Raji (cell line): ENCODE measurements around the gene HS6ST1.

ENCODE experiments used
- POLR2A ChIP-seq: IDR thresholded peaks from 2 replicates; pipeline ENCODE4 v1.6.1; 2011; ENCODE audit warnings: low read depth, low read length, control low read depth; ENCODE audit not compliant: insufficient read depth

The HS6ST1 gene

DNA sequence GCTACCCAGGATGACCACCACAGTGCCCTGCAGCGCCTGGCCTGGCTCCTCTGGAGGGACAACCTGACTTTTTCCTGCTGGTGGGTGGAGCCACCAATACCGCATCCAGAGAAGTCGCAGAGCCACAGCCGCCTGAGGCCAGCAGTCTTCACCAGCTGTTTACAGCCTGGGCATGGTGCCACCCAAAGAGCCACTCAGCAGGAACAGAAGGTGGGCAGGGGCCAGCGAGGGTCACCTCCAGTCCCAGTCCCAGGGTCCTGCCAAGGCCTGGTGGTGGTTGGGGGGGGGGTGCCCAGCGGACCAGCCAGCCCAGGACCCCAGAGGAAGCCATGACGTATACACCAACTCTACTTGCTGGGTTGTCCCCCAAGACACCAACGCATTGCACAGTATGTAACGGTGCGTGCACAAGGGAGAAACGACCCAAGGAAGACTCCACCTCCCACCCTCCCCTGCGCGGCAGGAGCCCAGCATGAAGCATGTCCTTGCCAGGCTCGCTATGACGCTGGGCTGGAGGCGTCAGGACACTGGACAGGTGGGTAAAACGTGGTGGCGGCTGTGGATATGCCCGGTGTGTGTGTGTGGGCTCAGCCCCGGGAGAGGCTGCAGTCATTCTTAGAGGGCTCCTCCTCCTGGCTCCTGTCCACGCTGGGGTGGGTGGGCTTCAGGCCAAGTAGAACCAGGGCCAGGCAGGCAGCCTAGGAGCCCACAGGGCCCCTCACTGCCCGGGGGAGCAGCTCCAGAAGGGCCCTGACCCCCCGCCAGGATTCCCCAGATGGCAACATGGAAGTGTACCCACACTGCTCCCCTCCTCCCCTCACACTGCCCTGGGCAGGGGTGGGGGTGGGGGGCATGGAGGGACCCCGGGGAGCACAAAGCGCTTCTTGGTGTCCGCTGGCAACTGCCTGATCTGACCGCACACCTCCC is 49.3 kb downstream of the HS6ST1 start:
- TF ChIP-seq POLR2A = no peak

DNA sequence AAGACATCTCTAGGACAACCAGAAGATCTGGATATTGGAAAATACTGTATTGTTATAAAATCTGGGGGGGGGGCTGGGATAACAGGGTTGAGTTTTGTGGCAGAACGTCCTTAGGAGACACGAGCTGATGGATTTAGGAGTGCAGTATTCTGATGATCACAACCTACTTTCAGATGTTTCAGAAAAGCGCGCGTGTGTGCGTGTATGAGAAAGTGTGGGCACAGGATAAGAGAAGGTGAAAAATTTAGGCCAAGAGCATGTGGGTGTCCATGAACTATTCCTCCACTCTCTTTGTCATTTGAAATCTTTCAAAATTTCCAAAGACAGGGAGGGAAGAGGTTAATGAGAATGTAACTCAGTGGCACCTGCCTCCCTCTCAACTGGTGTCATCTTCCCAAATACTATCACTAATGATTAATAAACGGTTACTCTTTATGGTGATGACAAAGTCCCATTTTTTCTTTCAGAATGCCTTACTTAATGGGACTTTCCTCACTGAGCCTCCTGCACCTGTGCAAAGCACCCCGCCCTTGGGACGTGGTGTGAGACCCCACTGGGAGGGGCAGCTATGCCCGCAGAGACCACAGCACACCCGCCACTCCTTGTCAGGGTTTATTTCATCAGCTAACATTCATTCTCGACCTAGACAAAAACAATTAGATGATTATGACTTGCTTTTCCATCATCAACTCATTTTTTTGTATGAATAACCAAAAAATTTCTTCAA is 53.6 kb downstream of the HS6ST1 start:
- no peak for TF ChIP-seq POLR2A

DNA sequence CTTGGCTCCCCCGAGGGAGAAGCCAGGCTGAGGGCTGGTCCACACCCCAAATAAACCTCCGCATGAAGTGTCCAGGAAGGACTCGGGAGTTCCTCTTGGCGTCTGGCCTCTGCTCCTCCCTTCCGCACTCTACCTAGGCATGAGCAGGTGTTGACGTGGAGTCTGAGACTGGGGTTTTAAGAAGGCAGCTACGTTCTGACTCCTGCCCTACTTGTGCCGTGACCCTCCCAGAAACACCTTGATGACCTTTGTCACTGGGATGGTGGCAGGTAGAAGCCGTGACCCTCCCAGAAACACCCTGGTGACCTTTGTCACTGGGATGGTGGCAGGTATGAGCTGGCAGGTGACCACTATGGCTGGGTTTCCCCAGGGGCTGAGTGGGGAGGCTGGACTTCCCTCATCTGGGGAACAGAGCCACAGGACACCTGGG is 54.8 kb downstream of the HS6ST1 start:
- no peak for TF ChIP-seq POLR2A

DNA sequence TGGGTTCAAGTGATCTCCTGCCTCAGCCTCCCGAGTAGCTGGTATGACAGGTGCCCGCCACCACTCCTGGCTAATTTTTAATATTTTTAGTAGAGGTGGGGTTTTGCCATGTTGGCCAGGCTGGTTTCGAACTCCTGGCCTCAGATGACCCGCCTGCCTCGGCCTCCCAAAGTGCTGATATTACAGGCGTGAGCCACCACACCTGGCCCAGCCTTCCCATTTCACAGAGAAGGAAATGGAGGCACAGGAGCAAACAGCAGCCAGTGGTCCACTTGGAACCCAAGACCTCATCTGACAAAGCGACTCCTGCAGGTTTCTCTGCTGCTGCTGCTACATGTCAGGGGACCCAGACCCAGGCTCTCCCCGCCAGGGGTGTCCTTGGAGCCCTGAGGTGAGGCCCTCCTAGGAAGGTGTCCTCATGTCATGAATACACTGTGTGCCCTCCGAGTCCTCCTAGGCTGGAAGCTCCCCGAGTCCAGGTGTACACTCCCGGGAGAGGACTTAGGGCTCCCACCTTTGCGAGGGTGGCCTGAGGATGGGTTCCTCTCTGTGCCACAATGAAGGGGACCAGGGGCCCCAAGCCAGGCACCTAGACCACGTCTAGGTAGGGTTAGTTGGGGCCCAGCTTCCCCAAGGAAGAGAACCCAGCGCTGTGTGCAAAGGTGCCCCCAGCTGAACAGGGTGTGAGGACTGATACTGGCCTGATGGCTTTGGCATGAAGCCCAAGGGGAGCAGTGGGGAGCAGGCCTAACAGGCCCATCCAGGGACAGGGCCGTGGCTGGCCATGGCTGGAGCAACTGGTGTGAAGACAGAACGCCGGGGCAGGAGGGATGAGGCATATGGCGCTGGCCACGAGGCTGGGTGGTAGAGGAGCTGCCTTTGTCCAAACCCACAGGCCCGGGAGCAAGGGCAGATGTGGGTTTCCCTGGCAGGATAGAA is 56.1 kb downstream of the HS6ST1 start:
- no peak for TF ChIP-seq POLR2A

DNA sequence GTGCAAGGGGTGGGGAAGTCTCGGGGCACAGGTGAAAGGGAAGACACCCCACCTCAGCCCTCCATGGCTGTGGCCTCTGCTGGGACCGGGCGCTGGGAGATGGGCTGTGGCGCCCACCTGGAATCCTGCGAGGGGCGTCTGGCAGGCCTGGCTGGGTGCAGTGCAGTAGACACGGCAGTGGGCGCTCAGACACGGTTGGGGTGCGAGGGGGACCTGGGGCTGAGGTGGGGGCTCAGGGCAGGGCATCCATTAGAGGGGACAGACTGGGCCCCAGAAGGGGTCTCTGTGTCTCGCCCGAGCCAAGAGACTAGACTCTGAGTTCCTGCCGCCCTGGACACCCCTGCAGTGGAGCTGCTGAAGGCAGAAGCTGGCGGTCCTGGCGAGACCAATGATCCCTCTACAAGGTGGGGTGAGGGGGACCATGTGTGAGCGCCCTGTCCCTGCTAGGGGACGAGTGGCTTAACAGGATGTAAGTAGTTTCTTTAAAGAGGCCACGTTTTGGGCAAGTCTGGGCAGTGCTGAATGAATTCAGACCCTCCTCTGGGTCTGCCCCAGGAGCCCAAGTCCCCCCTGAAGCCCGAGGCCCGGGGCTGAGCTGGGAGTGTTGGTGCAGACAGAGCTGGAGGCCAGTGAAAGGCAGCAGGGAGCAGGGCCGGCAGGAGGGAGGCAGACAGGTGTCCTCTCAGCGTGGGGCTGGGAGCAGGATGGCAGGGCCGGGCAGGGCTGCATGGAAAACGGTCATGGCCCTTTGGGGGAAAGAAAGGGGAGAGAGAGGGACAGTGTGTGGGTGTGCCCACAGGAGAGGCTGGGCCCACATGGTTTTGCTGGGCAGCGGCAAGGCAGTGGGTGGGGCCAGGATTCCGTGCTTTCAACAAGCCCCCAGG is 57.2 kb downstream of the HS6ST1 start:
- no peak for TF ChIP-seq POLR2A

DNA sequence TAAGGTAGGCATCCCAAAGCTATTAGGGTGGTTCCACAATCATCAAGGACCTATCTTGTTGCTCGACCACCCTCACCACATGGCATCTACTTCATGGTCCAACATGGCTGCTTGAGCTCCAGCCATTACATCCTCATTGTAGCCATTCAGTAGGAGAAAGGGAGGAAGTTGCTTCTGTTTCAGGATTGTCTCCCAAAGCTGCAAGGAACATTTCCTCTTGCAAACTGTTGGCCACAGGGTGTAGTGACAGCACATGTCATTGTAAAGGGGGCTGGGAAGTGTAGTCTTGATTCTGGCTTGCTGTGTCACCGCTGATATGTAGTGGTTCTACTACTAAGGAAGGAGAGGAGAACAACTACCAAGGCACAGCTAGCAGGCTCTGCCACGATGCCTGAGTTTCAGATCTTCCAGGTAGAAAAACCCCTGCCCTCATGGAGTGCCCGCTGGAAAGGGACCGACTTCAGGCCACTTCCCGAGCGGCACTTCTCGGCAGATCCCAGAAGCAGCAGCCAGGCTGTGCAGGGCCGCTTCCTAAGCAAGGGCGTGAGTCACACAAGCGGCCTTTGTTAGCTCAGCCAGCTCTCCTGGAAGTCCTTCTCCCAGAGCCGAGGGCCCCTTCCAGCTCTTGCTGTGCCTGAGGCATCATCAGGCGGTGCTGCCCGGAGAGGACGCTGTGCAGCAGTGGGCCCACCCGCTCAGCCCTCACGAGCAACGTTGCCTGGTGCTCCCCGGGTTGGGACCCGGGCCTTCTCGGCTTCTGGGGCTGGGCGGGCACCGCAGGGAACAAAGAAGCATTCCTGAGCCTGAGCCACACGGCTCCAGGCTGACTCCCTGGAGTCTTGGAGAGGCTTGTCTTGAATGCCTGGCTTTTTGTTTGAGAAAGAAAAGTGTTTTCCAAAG is 58.2 kb downstream of the HS6ST1 start:
- no peak for TF ChIP-seq POLR2A

DNA sequence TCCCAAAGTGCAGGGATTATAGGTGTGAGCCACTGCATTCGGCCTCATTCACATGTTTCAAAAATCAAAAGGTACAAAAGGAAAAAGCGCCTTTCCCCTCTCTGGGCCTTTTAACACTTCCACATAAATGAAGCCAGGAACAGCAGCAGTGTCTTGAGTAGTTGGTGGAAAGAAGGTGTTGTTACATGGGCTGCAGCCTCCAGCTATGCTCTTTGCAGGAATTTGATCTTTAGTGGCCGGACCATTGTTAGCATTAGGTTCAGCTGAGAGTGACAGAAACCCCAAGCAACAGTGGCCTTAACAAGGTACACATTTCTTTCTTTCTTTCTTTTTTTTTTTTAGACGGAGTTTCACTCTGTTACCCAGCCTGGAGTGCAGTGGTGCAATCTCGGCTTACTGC is 59.1 kb downstream of the HS6ST1 start:
- no peak for TF ChIP-seq POLR2A

DNA sequence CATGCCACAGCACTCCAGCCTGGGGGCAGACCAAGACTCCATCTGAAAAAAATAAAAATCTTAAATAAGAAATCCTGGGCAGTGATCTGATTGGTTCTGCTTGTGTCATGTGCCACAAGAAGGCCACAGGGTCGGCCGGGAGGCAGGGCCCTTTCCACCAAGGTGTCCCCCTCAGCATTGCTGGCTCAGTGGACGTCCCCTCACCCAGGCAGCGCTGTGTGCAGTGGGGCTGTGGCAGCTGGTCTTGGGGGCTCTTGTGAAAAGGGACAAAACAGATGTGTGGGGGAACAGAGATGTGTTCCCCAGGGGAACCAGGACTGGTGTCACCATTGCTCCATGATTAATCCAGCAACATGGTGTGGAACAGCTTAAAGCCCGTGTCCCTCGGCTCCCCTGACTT is 60.5 kb downstream of the HS6ST1 start:
- no peak for TF ChIP-seq POLR2A

DNA sequence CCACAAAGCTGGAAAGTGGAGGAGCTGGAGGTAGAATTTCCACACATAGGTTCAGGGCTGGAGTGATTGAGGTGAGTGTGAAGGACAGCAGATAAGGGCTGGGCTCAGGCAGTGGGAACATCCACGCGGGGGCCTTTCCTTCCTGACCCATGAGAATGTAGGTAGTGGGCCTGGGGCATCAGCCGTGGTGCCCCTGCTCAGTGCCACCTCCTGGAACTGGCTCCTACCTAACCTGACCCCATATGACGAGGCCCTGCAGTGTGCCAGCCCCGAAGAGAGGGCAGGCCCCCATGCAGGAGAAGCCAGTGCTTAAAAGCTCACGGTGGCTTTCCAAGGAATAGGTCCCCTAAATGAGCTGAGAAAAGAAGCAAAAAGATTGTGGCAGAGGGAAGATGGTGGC is 66.2 kb downstream of the HS6ST1 start:
- TF ChIP-seq POLR2A = no peak

DNA sequence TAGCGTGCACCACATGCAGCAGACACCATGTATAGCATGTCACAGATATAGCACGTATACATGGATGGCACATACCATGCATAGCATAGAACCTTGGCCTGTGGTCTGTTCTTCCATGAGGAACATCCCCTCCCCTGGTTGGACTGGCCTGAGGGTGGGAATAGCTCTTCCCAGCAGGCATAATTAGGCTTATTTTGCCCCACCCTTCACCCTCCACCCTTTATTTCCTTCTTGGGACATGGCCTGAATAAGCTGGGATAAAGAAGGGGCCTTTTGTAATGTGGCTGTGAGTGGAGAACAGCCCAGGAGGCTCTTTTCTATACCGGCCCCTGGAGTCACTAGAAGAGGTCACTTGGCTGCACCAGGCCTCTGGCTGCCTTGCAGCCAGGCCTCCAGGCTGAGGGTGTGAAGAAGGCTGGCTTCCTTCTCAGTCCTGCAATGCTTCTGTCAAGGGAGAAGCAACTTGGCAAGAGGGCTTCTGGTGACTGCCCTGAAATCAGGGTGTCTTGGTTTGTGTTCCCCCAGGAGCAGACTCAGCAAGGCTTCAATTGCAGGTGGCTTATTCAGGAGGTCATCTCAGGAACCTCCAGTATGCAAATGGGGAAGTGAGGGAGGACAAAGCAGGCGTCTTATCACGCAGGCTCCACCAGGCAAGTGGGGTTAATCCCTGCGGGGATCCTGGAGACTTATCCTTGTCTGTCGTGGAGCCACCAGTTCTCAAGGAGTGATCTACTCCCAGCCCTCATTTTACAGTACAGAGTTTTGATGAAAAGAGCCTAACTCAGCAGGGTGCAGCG is 68.2 kb downstream of the HS6ST1 start:
- TF ChIP-seq POLR2A = no peak

DNA sequence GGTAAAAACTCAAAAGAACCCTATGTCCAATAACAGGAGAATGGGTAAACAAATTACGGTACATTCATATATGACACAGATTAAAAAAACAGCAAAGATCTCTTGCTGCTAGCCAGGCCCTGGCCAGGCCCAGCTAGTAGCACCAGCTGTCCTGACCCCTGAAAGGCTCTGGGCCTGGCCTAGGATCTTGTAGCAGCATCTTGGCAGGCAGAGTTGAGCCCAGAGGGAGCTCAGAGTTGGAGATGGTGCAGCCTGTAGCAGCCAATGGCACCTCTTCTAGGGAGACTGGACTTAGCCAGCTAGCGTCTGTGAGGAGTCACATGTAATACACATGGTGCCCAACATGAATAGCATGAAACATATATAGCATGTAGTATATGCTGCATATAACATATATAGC is 69.1 kb downstream of the HS6ST1 start:
- no peak for TF ChIP-seq POLR2A

DNA sequence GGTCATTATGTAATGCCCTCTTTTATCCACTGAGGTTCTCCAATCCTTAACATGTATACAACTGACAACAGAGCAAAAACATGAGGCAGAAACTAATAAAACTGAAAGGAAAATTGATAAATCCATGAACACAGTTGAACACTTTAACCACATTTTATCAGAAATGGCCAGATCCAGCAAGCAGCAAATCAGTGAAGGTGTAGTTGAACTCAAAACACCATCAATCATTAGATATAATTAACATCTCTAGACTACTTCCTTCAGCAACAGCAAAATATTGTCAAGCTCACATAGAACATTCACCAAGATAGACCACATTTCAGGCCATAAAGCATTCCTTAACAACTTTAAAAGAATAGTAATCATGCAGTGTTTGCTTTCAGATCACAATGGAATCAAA is 72.9 kb downstream of the HS6ST1 start:
- no peak for TF ChIP-seq POLR2A
